Stimulated activated CD8-positive, alpha-beta memory T cell treated with anti-CD3 and anti-CD28 coated beads, Interleukin-7, amount 100 ng/mL, for 4 hours (primary cell): ENCODE results near the gene CSTPP1.
"Not testable (repeated sequence)": the region's sequence is repeated elsewhere in the genome, so short reads cannot be mapped to it uniquely, and the experiment has no call there.

ENCODE experiments used
- DNase-seq, 2 donors: peaks; one replicate each; pipeline ENCODE4 v3.0.0-alpha.2; 2020; ENCODE audit warnings: low read depth in 2 of 2

Gene CSTPP1

GRCh38 chr11:46952553-46952952 is 16.0 kb downstream of the CSTPP1 start:
- DNase-seq: no peak

DNA sequence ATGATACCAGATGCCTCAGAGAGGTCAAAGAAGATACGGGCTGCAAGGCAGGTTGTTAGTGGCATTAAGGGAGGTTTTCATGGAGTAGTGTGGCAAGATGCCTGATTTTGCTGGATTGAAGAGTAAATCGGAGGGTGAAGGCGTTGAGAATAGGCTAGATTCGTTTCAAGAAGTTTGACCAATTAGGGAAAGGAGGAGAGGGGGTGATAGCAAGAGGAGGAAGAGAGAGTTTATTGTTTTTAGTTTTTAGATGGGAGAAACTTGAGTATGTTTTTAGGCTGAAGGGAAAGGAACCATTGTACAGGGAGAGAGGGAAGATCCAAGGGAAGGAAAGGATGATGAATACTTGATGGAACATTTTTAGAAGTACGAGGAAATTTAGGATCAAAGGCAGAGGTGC is 16.5 kb downstream of the CSTPP1 start:
- DNase-seq: no peak

DNA sequence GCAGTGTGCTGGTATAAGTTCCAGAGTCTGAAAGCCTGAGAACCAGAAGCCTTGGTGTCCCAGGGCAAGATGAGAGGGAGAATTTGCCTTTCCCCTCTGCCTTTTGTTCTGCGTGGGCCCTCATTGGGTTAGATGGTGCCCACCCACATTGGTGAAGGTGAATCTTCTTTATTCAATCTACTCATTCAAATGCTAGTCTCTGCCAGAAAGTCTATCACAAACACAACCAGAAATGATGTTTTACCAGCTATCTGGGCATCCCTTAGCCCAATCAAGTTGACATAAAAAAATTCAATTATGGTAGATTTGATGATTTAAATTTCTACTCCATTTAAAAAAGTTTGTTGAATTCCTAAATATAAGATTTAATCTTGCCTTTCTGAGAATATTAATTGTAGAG is 22.2 kb downstream of the CSTPP1 start:
- DNase-seq: no peak

DNA sequence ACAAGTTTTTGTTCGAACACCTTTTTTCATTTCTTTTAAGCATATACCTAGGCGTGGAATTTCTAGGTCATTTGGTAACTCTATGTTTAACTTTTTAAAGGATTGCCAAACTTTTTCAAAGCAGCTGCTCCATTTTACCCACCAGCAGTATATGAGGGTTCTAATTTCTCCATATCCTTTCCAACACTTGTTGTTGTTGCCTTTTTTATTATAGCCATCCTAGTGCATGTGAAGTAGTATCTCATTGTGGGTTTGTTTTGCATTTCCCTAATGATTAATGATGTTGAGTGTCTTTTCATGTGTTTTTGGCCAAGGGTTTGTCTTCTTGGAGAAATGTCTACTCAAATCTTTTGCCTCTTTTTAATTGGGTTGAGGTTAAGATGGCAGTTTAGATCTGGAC is 24.5 kb downstream of the CSTPP1 start:
- no peak for DNase-seq

DNA sequence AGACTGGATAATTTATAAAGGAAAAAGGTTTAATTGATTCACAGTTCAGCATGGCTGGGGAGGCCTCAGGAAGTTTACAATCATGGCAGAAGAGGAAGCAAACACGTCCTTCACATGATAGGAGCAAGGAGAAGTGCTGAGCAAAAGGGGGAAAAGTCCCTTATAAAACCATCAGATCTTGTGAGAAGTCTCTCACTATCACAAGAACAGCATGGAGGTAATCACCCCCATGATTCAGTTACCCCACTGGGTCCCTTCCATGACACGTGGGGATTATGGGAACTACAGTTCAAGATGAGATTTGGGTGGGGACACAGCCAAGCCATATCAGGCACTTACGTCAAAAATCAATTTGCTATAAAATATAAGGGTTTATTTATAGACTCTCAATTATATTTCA is 25.3 kb downstream of the CSTPP1 start:
- DNase-seq: not testable (repeated sequence)

DNA sequence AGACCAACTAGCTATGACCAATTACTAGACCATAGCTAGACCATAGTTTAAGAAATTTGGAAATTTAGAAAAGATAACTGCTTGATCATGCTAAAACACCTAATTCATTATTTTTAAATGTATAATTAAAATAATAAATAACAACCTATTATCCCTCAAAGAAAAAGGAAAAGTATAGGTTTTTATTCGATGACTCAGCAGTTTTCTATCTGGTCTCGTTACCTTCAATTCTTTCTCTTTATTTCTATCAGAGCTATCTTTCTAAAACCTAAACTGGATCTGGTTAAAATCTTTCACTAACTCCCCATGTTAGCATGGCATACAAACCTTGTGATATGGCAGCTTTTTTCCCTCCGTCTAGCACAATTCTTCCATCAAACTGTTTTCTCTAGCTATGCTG is 27.3 kb downstream of the CSTPP1 start:
- no peak for DNase-seq

DNA sequence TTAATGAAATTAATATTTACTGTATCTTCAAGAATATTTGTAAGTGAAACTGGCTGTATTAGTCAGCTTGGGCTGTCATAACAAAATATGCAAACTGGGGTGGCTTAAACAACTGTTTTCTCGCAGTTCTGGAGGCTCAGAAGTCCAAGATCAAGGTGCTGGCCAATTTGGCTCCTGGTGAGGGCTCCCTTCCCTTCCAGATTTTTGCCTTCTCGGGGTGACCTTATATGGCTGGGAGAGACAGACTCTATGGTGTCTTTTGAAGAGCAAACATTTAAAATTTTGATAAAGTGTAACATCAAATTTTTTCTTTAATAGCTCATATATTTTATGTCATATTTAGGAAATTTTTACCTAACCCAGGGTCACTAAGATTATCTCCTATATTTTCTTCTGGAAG is 30.2 kb downstream of the CSTPP1 start:
- DNase-seq: no peak

GRCh38 chr11:46967962-46968361 is 31.4 kb downstream of the CSTPP1 start:
- DNase-seq: no peak

- no peak for DNase-seq
These were observed 32.8 kb downstream of the CSTPP1 start for GRCh38 chr11:46969379-46969778.

DNA sequence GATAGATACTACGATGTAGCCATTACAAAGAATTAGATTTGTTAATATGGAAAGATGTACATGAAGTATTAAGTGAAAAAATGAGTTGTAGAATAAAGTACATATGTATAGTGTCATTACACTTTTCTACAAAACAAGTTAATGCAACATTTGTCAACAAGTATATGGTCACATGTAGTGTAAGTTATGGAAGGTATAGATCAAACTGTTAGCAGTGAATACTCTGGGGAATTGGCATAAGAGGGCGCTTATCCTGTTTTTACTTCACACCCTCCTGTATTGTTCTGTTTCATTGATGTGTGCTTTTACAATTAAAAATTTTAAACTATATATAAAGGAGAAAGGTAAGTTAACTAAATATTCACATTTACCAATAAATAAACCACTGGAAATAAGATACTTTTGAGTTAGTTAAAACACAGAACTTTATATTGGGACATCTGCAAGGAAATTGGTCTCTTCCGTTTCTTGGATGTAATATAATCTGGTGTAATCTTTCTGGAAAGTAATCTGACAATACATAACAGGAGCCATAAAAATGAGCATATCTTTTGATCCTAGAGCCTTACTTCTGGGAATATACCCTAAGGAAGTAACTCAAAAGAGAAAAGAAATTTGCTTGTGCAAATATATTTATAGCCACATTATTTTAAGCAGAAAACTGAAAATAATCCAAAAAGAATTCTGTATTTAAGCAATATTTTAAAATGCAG is 34.5 kb downstream of the CSTPP1 start:
- no peak for DNase-seq

DNA sequence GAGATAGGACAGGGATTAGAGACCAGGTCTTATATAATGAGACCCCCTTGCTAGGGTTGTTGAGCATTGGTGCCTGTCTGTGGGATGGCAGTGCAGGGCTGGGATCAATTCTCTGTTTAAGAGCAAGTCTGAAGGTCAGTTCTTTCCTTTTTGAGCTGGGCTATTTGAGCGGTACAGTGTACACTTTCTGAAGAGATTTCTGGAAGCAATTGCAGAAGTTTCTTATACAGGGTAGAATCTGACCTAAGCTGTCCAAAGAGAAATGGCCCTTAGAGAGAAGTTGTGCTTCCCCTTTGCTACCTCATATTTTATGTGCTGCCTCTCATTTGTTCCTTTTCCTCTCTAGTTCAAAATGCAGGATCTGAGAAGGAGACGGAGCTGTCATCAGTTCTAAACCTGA is 35.8 kb downstream of the CSTPP1 start:
- DNase-seq: no peak

DNA sequence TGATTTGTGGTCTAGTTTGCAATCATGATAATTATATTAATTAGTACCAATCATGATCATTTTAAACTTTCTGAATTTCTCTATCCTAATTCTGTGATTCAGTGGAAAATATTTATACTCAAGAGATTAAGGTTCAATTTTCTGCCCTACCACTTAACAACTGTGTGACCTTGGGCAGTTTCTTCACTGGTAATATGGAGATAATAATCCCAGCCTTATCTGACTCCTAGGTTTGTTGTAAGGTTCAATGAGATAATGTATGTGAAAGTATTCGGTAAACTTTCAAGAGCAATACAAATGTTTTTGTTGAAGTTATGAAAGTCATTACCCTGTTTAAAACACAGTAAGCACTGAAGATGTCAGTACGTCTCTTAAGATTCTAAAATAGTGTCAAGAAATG is 36.3 kb downstream of the CSTPP1 start:
- no peak for DNase-seq

DNA sequence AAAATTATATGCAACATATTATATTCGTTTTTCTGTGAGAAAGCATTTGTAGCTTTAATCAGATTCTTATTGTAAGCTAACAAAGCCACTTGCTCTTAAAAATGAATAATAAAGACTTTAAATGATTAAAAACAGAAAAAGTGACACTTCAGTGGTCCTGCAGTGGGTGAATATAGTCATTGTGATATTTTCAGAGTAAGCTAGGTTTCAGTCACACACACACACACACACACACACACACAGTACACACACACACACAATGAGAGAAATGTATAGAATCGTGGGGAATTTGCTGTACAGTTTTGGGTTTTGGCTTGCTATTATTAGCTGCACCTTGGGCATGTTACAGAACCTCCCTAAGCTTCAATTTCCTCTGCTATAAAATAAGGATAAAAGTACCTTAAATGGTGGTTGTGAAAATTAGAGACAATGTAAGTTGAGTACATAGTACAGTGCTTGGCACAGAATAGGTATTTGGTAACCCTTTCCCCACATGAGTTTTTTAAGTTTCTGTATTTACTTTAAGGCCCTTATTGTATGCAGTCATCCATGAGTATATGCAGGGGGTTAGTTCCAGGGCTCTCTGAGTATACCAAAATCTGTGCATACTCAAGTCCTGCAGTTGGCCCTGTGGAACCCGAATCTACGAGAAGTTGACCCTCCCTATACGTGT is 39.8 kb downstream of the CSTPP1 start:
- no peak for DNase-seq

DNA sequence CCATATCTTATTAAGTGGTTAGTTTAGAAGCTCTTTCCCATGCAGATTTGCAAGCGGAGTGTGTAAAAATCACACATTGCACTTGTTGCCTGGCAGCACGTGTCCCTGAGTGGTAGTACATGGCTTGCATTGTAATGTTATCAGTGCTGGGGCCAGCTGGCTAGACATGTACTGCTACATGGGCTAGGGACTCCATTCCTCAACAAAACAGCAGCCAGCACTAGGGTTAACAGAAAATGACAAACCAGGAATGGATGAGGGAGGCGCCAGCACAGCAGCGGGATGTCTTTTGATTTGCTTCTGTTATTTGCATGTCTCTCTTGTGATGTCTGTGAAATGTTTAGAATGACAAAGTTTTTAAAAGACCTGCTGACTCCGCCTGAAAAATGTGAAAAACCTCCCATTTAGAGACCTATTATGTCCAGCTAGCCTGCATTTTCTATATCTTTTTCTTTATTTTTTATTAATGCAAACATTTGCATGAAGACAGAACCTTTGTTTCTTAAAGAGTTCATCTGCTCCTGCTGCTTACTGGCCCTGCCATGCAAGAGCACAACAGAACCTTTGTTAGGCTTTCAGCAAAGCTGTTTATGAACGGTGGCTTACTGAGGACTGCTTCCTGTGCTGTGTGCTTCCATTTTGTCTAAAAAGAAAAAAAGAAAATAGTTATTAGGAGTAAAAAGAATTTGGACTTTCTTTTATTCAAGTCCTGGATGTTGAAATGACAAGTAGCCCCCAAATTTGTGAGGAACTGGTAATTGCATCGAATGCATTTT is 40.7 kb downstream of the CSTPP1 start:
- DNase-seq: no peak

DNA sequence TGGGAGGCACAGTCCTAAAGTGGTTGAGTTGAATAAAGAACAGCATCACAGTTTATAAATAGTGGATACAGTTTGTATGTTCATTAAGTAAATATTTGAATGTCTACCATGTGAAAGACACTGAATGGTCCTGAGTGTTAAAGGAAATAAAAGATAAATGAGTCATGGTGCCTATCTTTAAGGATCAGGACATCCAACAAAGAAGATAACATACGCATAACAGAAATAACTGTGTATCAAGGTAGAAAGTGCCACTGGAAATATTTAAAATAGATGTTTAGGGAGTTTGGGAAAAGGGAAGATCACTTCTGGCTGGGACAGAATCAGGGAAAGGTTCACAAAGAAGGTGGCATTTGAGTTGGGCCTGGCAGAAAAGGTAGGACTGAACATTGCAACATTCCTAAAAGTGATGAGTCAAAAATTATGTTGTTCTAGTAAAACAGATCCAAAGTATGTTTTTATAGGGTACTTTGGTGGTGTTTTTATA is 41.5 kb downstream of the CSTPP1 start:
- no peak for DNase-seq

DNA sequence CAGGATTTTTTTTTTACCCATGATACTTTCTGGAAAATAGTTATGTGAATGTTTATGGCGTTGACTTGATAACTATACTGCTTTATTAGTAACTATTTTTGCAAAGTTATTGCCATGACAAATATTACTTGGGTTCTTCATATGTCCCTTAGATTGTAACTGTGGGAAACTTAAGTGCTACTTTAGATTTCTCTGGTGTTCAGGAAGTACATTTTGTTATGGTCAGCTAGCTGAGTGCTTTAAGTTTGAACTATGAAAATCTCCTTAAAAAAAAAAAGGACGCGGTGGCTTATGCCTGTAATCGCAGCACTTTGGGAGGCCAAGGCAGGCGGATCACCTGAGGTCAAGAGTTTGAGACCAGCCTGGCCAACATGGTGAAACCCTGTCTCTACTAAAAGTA is 42.8 kb downstream of the CSTPP1 start:
- DNase-seq: no peak

GRCh38 chr11:46981436-46981835 is 44.9 kb downstream of the CSTPP1 start:
- no peak for DNase-seq

- DNase-seq: no peak
These were observed 46.4 kb downstream of the CSTPP1 start for GRCh38 chr11:46982797-46983452.

DNA sequence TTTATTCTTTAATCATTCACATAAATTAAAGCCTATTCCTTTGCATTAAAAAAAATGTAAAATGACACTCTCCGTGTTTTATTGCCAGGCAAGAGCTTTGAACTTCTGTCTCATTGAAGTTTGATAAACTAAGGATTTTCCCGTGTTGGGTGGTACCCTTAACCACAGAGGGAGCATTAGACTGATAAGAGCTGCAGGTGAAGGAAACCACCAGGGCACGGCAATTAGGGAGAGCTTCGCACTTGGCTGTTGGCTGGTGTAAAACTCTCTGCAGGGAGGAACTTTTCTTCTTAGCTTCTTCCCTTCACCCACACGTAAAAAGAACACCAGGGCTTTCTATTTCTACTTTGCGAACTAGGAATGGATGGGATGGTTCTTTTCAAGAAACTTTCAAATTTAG is 47.0 kb downstream of the CSTPP1 start:
- DNase-seq: no peak

DNA sequence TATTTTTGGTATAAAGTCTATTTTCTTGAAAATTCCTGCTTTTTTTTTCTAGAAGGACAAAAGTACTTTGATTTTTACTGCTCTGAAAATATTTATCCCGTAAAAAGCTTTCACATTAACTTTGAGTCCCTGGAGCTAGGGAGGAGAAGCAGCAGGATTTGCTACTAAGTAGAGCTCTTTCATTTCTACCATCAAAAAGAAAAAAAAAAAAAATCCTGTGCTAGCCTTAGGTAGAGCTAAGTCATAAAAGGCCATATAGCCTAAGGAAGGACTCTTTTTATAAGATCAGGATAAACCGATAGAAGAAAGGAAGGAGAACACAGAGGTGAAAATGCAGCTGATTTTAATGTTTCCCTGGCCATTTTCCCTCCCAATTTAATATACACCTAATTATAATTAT is 48.0 kb downstream of the CSTPP1 start:
- no peak for DNase-seq

GRCh38 chr11:46984987-46985386 is 48.4 kb downstream of the CSTPP1 start:
- DNase-seq: no peak

- DNase-seq: no peak
These were observed 50.6 kb downstream of the CSTPP1 start for GRCh38 chr11:46987183-46987582.
